ENCODE data around the gene CACNA1B. TPM values are rescaled to one million over a fixed set of nuclear protein-coding genes. Genes with fewer than 3 reads are reported as not detected.
"Not testable (repeated sequence)": the region's sequence is repeated elsewhere in the genome, so short reads cannot be mapped to it uniquely, and the experiment has no call there.

Gene CACNA1B
- total and polyA plus RNA-seq, 2 of the 4 experiments (the other 2 are of a cell fraction), result 0.02 TPM; not detected in 1

- BruUV-seq (replicated peaks); H3K79me1 ChIP-seq (ENCODE audit: low read depth in 1 of 2, low read length in 2 of 2); H2BK15ac ChIP-seq (ENCODE audit: low read depth, low read length); H3K18ac ChIP-seq (ENCODE audit: low read depth, low read length); H3K4me2 ChIP-seq (ENCODE audit: low read depth, low read length); H4K5ac ChIP-seq (ENCODE audit: low read depth, low read length); H2AFZ ChIP-seq (replicated peaks; ENCODE audit: low read length, poor library complexity); DNase-seq; H2BK5ac ChIP-seq (ENCODE audit: low read depth, low read length, poor library complexity, severe bottlenecking); intact Hi-C loops (cut with micrococcal nuclease); H3K14ac ChIP-seq (replicated peaks; ENCODE audit: low read depth, low read length); H2AK5ac ChIP-seq (ENCODE audit: low read depth, low read length); H3K4ac ChIP-seq (ENCODE audit: low read depth, low read length); H3K9ac ChIP-seq (ENCODE audit: low read depth, low read length); H3K56ac ChIP-seq (ENCODE audit: extremely low read depth, insufficient read depth, low read length); H3K9me3 ChIP-seq (ENCODE audit: control insufficient read depth, insufficient read depth, low read length); H2AK9ac ChIP-seq (replicated peaks; ENCODE audit: low read depth, low read length, poor library complexity); H2BK120ac ChIP-seq (ENCODE audit: low read depth, low read length); H2BK20ac ChIP-seq (ENCODE audit: low read depth, low read length); H3K4me3 ChIP-seq (ENCODE audit: insufficient read depth, low read depth, low read length); H3K23ac ChIP-seq (ENCODE audit: low read depth, low read length); H3K36me3 ChIP-seq (ENCODE audit: control insufficient read depth, insufficient read depth, low read length); H4K91ac ChIP-seq (ENCODE audit: insufficient read depth, low read depth, low read length); H4K20me1 ChIP-seq (ENCODE audit: insufficient read depth, low read length); dilution Hi-C loops (cut with HindIII; ENCODE audit: low sequenced_read_pairs, unreplicated experiment); H3K27me3 ChIP-seq (ENCODE audit: control insufficient read depth, insufficient read depth, low read length); ATAC-seq (ENCODE audit: low read depth); in situ Hi-C loops (cut with MboI; ENCODE audit: low sequenced_read_pairs); H3K9me1 ChIP-seq (ENCODE audit: insufficient read depth, low read length); H4K8ac ChIP-seq (ENCODE audit: low read depth in 2 of 2, low read length in 2 of 2); CTCF ChIA-PET; POLR2A ChIA-PET (ENCODE audit: unreplicated experiment); H3K4me1 ChIP-seq (ENCODE audit: control insufficient read depth, insufficient read depth, low read length); H3K27ac ChIP-seq (ENCODE audit: insufficient read depth, low read length): not testable (repeated sequence)
- WGBS, 2 experiments (ENCODE audit: extremely low coverage in 2 of 2, insufficient read length in 1 of 2), result 31% methylated on average over 3 of the region's 10 CpGs; no CpG with 5 or more reads in 1 of the 2 experiments
Observed at GRCh38 chr9:138019514-138019913, 141.9 kb downstream of the CACNA1B start.

Measured in IMR-90 (cell line).